CD8-positive, alpha-beta memory T cell (primary cell): ENCODE data around the gene APLP1. TPM values are rescaled to one million over a fixed set of nuclear protein-coding genes. Genes with fewer than 3 reads are reported as not detected.

Source experiments
- CTCF ChIA-PET: fragments of 350-600 bp; sonication (Branson Sonifier 250); formaldehyde crosslinking; loops from one replicate; lab custom pipeline; 2021; ENCODE audit warnings: antibody characterized with exemption; lab: Charles Lee
- POLR2A ChIA-PET: fragments of 350-600 bp; sonication (Branson Sonifier 250); formaldehyde crosslinking; loops from one replicate; lab custom pipeline; 2021; ENCODE audit warnings: antibody characterized with exemption; lab: Charles Lee
- DNase-seq, 5 donors: peaks; one replicate each; pipeline versions ENCODE4 v3.0.0 to v3.0.0-alpha.2; 2020 to 2022; ENCODE audit warnings: mixed read lengths in 1 of 5
- H3K27ac ChIP-seq: one replicate; pipeline ENCODE4 v1.7.0; 2013; ENCODE audit warnings: low read depth, mild to moderate bottlenecking, low read length, moderate library complexity
- H3K27me3 ChIP-seq: 2 replicates; pipeline ENCODE4 v1.7.0; 2013; ENCODE audit warnings: low read length, mild to moderate bottlenecking; ENCODE audit not compliant: insufficient read depth, poor library complexity, severe bottlenecking
- H3K36me3 ChIP-seq: 2 replicates; pipeline ENCODE4 v1.7.0; 2013; ENCODE audit warnings: mild to moderate bottlenecking, low read length, moderate library complexity; ENCODE audit not compliant: insufficient read depth
- H3K4me1 ChIP-seq: 2 replicates; pipeline ENCODE4 v1.7.0; 2013; ENCODE audit warnings: mild to moderate bottlenecking, low read length, moderate library complexity; ENCODE audit not compliant: insufficient read depth
- H3K4me3 ChIP-seq: 2 replicates; pipeline ENCODE4 v1.7.0; 2013; ENCODE audit warnings: mild to moderate bottlenecking, low read length
- H3K9me3 ChIP-seq: 2 replicates; pipeline ENCODE4 v1.7.0; 2013; ENCODE audit warnings: mild to moderate bottlenecking, low read length
- H3K27ac Mint-ChIP-seq, 8 donors: one replicate each; pipeline ENCODE4 v1.8.0; 2020 to 2021; ENCODE audit warnings: mixed read lengths in 8 of 8, mild to moderate bottlenecking in 6 of 8, inconsistent platforms in 3 of 8, moderate library complexity in 3 of 8
- H3K27me3 Mint-ChIP-seq, 2 donors: one replicate each; pipeline ENCODE4 v1.8.0; 2020 to 2021; ENCODE audit warnings: mixed read lengths in 2 of 2, mild to moderate bottlenecking in 1 of 2, moderate library complexity in 1 of 2
- H3K36me3 Mint-ChIP-seq, 3 donors: one replicate each; pipeline ENCODE4 v1.8.0; 2020 to 2021; ENCODE audit warnings: mixed read lengths in 3 of 3, inconsistent platforms in 1 of 3, mild to moderate bottlenecking in 1 of 3
- H3K4me1 Mint-ChIP-seq, 3 donors: one replicate each; pipeline ENCODE4 v1.8.0; 2020 to 2021; ENCODE audit warnings: mixed read lengths in 3 of 3, inconsistent platforms in 1 of 3, mild to moderate bottlenecking in 1 of 3
- H3K4me3 Mint-ChIP-seq, 7 donors: one replicate each; pipeline ENCODE4 v1.8.0; 2020 to 2021; ENCODE audit warnings: mixed read lengths in 7 of 7, mild to moderate bottlenecking in 6 of 7, moderate library complexity in 4 of 7, inconsistent platforms in 2 of 7
- H3K9me3 Mint-ChIP-seq, 5 donors: one replicate each; pipeline ENCODE4 v1.8.0; 2020 to 2022; ENCODE audit warnings: mixed read lengths in 5 of 5, mild to moderate bottlenecking in 3 of 5, moderate library complexity in 2 of 5, inconsistent platforms in 1 of 5
- polyA plus RNA-seq: library from polyadenylated mRNA; unstranded; fragments of 300-500 nt; fragmentation: Illumina TruSeq; gene quantifications from one replicate; pipeline ENCODE4 v1.2.3, GENCODE V29; 2021
- total RNA-seq, 2 experiments: library from RNA; stranded (reverse); gene quantifications; one replicate each; pipeline ENCODE4 v1.2.3, GENCODE V29; 2021

Gene APLP1
- total and polyA plus RNA-seq, 3 experiments from 2014 or later, result 0.85 to 0.86 TPM; not detected in 1

DNA sequence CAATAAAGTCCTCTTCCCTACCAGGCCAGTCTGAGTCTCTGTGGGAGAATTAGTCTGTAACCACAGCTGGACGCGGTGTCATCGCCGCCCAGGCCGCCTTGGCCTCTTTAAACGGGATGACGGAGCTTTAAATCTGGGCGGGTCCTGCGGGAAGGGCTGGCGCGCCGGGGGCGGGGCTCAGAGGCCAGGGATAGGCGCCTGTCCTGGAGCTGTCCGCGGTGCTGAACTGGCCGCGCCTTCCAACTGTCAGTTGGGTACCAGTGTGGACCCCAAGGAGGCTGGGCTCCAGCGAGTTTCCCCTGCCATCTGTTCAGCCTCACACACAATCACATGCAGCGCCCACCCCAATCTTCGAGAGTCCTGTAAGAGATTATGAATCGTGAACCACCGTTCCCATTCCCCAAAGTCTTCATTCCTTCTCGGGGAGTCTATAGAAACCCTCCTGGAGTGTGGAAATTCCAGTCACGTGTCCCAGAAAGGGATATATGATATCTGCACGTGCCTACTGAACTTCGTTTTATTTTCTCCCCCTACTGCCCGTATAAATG is 11.5 kb downstream of the APLP1 start:
- Histone ChIP-seq H3K4me1 (peaks cover 13% of the 10 kb centered on the region), H3K4me3 (no peak overlapping the region), H3K9me3 (no peaks in the 10 kb centered on the region), H3K27me3 (peaks cover 12% of the 10 kb centered on the region), H3K27ac (no peak overlapping the region), H3K36me3 (no peaks in the 10 kb centered on the region)
- peaks cover 11 to 13% (median 11%) of the 10 kb centered on the region in 3 donors for H3K4me1 Mint-ChIP-seq
- no peaks in the 10 kb centered on the region for H3K9me3 Mint-ChIP-seq
- peaks cover 15 to 43% of the 10 kb centered on the region in 2 donors for H3K27me3 Mint-ChIP-seq
- peak overlapping the region in 2 of 7 donors; percentile 23 to 57 for H3K4me3 Mint-ChIP-seq
- ChIA-PET CTCF (interaction anchor here (1.4 to 5.7 kb wide), 3 partner anchors 52 to 79 kb away, joined by 4 to 104 read pairs (median 4); no protein-coding TSS in a partner anchor), POLR2A (no interaction called here)
- H3K36me3 Mint-ChIP-seq, result no peaks in the 10 kb centered on the region
- DNase-seq, result peak; percentile 62 to 82 (median 70)
- no peak overlapping the region for H3K27ac Mint-ChIP-seq

DNA sequence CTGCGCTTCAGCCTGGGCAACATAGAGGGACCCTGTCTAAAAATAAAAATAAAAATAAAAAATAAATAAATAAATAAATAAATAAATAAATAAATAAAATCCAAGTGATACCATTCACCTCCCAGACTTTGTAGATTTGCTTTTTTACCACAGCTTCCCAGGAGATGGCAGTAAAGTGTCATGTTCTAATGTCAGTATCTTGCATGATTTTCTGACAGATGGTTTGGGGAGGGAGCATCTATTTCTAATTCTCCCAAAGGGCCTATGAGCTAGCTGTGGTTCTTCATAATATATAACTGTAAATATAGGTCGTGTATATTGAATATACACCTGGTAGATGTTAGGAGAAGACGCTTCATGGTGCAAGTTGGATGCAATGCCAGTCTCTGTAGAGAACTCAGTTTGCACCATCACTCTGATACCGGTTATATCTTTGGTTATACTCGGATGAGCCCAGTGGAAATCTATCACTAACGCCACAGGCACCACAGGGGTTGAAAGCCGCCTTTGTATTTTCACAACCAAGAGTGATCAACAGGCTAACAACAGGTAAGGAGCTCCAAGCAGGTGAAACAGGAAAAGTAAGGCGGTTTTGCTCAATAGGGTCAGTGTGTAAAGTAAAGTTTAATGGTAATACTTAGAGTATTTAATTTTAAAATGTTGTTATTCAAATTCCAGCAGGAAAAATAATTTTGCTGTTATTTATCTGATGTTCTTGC is 13.9 kb downstream of the APLP1 start:
- H3K4me1 Mint-ChIP-seq, result peaks cover 11 to 13% (median 11%) of the 10 kb centered on the region in 3 donors
- H3K27ac Mint-ChIP-seq, result peak overlapping the region in 3 of 8 donors; percentile 60 to 71 (median 63)
- Histone ChIP-seq H3K36me3 (no peaks in the 10 kb centered on the region), H3K27me3 (peaks cover 12% of the 10 kb centered on the region), H3K9me3 (no peaks in the 10 kb centered on the region), H3K4me3 (no peak overlapping the region), H3K27ac (no peak overlapping the region), H3K4me1 (peaks cover 13% of the 10 kb centered on the region)
- DNase-seq, result peak in 3 of 5 donors; percentile 59 to 66 (median 63)
- H3K36me3 Mint-ChIP-seq, result peaks cover 0 to 10% (median 2%) of the 10 kb centered on the region in 3 donors
- ChIA-PET CTCF (interaction anchor here (0.6 to 5.7 kb wide), 12 partner anchors 11 to 189 kb away, joined by 3 to 104 read pairs (median 4); partner anchors contain the start of gene APLP1), POLR2A (interaction anchor here (1.1 kb wide), 1 partner anchor 48 kb away, joined by 8 read pairs; no protein-coding TSS in a partner anchor)
- H3K4me3 Mint-ChIP-seq, result no peak overlapping the region
- no peaks in the 10 kb centered on the region for H3K9me3 Mint-ChIP-seq
- peaks cover 15 to 31% of the 10 kb centered on the region in 2 donors for H3K27me3 Mint-ChIP-seq

DNA sequence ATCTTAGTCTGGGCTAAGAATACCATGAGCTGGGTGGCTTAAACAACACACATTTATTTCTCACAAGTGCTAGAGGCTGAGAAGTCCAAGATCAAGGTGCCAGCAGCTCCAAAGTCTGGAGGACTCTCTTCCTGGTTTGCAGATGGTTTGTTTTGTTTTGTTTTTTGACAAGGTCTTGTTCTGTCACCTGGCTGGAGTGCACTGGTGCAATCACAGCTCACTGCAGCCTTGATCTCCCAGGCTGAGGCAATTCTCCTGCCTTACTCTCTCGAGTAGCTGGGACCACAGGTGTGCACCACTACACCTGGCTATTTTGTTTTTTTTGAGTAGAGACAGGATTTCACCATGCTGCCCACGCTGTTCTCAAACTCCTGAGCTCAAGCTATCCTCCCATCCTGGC is 15.5 kb downstream of the APLP1 start:
- peaks cover 13% of the 10 kb centered on the region in 3 donors for H3K4me1 Mint-ChIP-seq
- CTCF ChIA-PET, result interaction anchor here (0.6 to 5.7 kb wide), 9 partner anchors 9 to 1503 kb away, joined by 3 to 104 read pairs (median 3); no protein-coding TSS in a partner anchor
- peaks cover 9% of the 10 kb centered on the region for H3K36me3 ChIP-seq
- DNase-seq, result no peak
- H3K4me1 ChIP-seq, result peaks cover 13% of the 10 kb centered on the region
- H3K9me3 Mint-ChIP-seq, result no peaks in the 10 kb centered on the region
- H3K27me3 Mint-ChIP-seq, result peaks cover 11 to 16% of the 10 kb centered on the region in 2 donors
- peak overlapping the region in 1 of 8 donors; percentile 69 for H3K27ac Mint-ChIP-seq
- H3K9me3 ChIP-seq, result no peaks in the 10 kb centered on the region
- no peak overlapping the region for H3K4me3 ChIP-seq
- no peak overlapping the region for H3K27ac ChIP-seq
- H3K36me3 Mint-ChIP-seq, result peaks cover 0 to 27% (median 7%) of the 10 kb centered on the region in 3 donors
- POLR2A ChIA-PET, result interaction anchor here (1.4 kb wide), 1 partner anchor 9 kb away, joined by 4 read pairs; no protein-coding TSS in a partner anchor
- no peak overlapping the region for H3K4me3 Mint-ChIP-seq
- peaks cover 12% of the 10 kb centered on the region for H3K27me3 ChIP-seq

DNA sequence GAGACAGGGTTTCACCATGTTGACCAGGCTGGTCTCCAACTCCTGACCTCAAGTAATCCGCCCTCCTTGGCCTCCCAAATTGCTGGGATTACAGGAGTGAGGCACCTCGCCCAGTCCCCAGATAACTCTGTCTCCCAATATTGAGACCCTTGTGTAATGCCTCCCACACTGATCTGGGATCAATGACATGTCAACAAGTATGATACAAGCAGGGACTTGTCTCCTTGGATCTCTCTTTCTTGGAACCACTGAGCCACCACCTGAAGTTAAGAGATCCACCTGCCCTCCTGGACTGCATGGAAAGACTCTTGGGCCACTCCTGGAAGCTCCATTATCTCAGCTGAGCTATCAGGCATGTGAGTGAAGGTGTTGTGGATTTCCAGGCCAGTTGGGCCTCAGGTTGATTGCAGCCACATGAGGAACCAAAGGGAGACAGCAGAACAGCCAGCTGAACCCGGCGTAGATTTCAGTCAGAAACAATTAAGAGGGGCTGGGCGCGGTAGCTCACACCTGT is 16.9 kb downstream of the APLP1 start:
- CTCF ChIA-PET, result interaction anchor here (0.8 to 1.0 kb wide), 3 partner anchors 46 to 187 kb away, joined by 3 to 4 read pairs (median 4); no protein-coding TSS in a partner anchor
- Histone ChIP-seq H3K9me3 (no peaks in the 10 kb centered on the region), H3K27ac (no peak overlapping the region), H3K36me3 (peaks cover 19% of the 10 kb centered on the region), H3K4me1 (peaks cover 5% of the 10 kb centered on the region), H3K4me3 (no peak overlapping the region), H3K27me3 (no peaks in the 10 kb centered on the region)
- peaks cover 5 to 10% (median 8%) of the 10 kb centered on the region in 3 donors for H3K4me1 Mint-ChIP-seq
- peak overlapping the region in 4 of 8 donors; percentile 17 to 29 (median 19) for H3K27ac Mint-ChIP-seq
- peaks cover 3 to 6% of the 10 kb centered on the region in 2 donors for H3K27me3 Mint-ChIP-seq
- POLR2A ChIA-PET, result interaction anchor here (1.2 kb wide), 1 partner anchor 16 kb away, joined by 3 read pairs; no protein-coding TSS in a partner anchor
- no peak for DNase-seq
- H3K36me3 Mint-ChIP-seq, result peaks cover 6 to 39% (median 13%) of the 10 kb centered on the region in 3 donors
- H3K9me3 Mint-ChIP-seq, result no peaks in the 10 kb centered on the region
- no peak overlapping the region for H3K4me3 Mint-ChIP-seq

DNA sequence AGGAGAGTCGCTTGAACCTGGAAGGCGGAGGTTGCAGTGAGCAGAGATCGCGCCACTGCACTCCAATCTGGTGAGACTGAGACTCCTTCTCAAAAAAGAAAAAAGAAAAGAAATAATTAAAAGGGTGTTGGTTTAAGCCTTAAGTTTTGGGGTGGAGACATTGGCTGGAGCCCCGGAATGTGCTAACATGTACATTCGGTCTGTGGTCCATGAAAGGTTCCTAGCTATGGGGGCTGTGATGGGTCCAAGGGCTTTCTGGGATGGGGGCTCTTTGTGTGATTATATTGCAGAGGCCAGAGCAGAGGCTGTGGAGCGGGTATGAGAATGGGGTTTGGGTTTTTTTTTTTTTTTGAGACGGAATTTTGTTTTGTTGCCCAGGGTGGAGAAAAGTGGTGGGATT is 17.5 kb downstream of the APLP1 start:
- ChIA-PET CTCF (interaction anchor here (0.8 to 1.0 kb wide), 4 partner anchors 43 to 188 kb away, joined by 3 to 4 read pairs (median 4); no protein-coding TSS in a partner anchor), POLR2A (interaction anchor here (1.2 kb wide), 1 partner anchor 15 kb away, joined by 3 read pairs; no protein-coding TSS in a partner anchor)
- H3K9me3 ChIP-seq, result no peaks in the 10 kb centered on the region
- H3K4me3 Mint-ChIP-seq, result no peak overlapping the region
- H3K36me3 ChIP-seq, result peaks cover 21% of the 10 kb centered on the region
- peaks cover 6 to 44% (median 14%) of the 10 kb centered on the region in 3 donors for H3K36me3 Mint-ChIP-seq
- peaks cover 5% of the 10 kb centered on the region for H3K4me1 ChIP-seq
- H3K4me3 ChIP-seq, result no peak overlapping the region
- H3K4me1 Mint-ChIP-seq, result peaks cover 5 to 11% (median 8%) of the 10 kb centered on the region in 3 donors
- DNase-seq, result no peak
- H3K27me3 ChIP-seq, result no peaks in the 10 kb centered on the region
- peaks cover 3 to 6% of the 10 kb centered on the region in 2 donors for H3K27me3 Mint-ChIP-seq
- peak overlapping the region in 3 of 8 donors; percentile 22 to 67 (median 29) for H3K27ac Mint-ChIP-seq
- H3K27ac ChIP-seq, result no peak overlapping the region
- no peaks in the 10 kb centered on the region for H3K9me3 Mint-ChIP-seq

DNA sequence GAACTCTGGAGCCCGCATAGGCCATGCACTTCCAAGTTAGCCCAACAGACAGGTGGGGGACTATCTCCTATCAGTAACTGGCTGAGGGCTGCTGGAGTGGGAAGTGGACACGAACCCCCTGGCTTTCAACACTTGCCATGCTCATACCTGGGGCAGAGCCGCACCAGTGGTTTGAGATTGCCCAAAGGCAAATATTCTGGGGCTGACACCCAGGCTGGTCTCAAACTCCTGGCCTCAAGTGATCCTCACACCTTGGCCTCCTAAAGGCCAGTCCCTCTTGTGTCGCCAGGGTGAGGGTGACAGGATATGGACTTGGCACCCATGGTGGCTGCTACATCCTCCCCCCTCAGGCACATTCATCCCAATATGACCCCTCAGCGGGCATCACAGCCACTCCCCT is 18.8 kb downstream of the APLP1 start:
- CTCF ChIA-PET, result interaction anchor here (0.8 kb wide), 1 partner anchor 45 kb away, joined by 3 read pairs; no protein-coding TSS in a partner anchor
- Mint-ChIP-seq H3K4me3 (no peak overlapping the region), H3K27me3 (peaks cover 0 to 2% of the 10 kb centered on the region in 2 donors), H3K36me3 (peaks cover 6 to 52% (median 17%) of the 10 kb centered on the region in 3 donors), H3K4me1 (peaks cover 3 to 11% (median 6%) of the 10 kb centered on the region in 3 donors), H3K27ac (peak overlapping the region in 1 of 8 donors; percentile 47), H3K9me3 (no peaks in the 10 kb centered on the region)
- POLR2A ChIA-PET, result no interaction called here
- DNase-seq, result no peak
- no peaks in the 10 kb centered on the region for H3K27me3 ChIP-seq
- no peak overlapping the region for H3K4me3 ChIP-seq
- no peak overlapping the region for H3K27ac ChIP-seq
- peaks cover 28% of the 10 kb centered on the region for H3K36me3 ChIP-seq
- H3K4me1 ChIP-seq, result peaks cover 4% of the 10 kb centered on the region
- H3K9me3 ChIP-seq, result no peaks in the 10 kb centered on the region

DNA sequence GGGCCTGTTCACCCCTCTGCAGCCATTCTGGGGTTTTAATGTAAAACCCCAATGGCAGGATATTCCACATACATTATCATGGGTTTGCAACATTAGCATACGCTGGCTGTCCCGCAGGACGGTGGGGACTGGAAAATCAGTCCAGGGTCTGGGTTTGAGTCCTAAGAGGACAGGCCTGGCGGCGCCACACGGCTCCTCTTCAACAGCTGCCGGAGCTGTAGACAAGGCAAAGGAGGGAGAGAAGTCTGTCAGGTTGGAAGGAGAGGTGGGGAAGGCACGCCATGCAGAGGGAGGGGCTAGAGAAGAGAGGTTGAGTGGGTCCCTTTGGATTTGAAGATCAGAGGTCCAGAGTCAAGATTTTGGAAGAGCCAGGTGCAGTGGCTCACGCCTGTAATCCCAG is 20.0 kb downstream of the APLP1 start:
- no peaks in the 10 kb centered on the region for H3K9me3 ChIP-seq
- H3K36me3 ChIP-seq, result peaks cover 36% of the 10 kb centered on the region
- DNase-seq, result no peak
- ChIA-PET CTCF (no interaction called here), POLR2A (no interaction called here)
- no peaks in the 10 kb centered on the region for H3K27me3 ChIP-seq
- peak overlapping the region in 2 of 8 donors; percentile 19 to 77 for H3K27ac Mint-ChIP-seq
- no peaks in the 10 kb centered on the region for H3K9me3 Mint-ChIP-seq
- H3K27me3 Mint-ChIP-seq, result peaks cover 0 to 2% of the 10 kb centered on the region in 2 donors
- no peak overlapping the region for H3K27ac ChIP-seq
- no peak overlapping the region for H3K4me3 Mint-ChIP-seq
- peaks cover 4 to 14% (median 6%) of the 10 kb centered on the region in 3 donors for H3K4me1 Mint-ChIP-seq
- peaks cover 13 to 61% (median 17%) of the 10 kb centered on the region in 3 donors for H3K36me3 Mint-ChIP-seq
- no peak overlapping the region for H3K4me3 ChIP-seq
- H3K4me1 ChIP-seq, result no peaks in the 10 kb centered on the region
